HG02884 (cell line): ENCODE data around the gene GALNT2.

Source experiments
- ATAC-seq: cut with Tn5 transposase; IDR thresholded peaks from one replicate; pipeline ENCODE4 v1.9.1; 2021; ENCODE audit warnings: mild to moderate bottlenecking, moderate library complexity; ENCODE audit not compliant: unreplicated experiment

The GALNT2 gene

DNA sequence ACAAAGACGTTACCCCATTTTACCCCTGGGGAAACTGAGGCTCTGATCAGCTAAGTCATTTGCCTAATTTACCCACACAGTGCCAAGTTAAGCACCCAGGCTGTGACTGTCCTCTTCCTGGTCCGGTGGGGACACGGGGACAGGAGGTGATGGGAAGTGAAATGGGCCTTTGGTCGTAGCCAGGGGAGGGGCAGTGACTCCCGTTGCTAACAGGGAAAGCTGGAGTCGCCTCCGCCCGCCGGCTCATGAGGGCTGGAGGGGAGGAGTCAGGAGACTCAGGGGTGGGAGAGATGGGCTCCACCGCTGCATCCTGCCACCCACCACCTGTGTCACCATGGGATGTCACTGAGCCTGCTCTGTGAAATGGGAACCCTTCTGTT lies 219.8 kb downstream of the GALNT2 start:
- ATAC-seq, result no peak

- no peak for ATAC-seq
These were observed 220.8 kb downstream of the GALNT2 start for GRCh38 chr1:230287674-230288315.

GRCh38 chr1:230288641-230289349 lies 221.8 kb downstream of the GALNT2 start:
- no peak for ATAC-seq

DNA sequence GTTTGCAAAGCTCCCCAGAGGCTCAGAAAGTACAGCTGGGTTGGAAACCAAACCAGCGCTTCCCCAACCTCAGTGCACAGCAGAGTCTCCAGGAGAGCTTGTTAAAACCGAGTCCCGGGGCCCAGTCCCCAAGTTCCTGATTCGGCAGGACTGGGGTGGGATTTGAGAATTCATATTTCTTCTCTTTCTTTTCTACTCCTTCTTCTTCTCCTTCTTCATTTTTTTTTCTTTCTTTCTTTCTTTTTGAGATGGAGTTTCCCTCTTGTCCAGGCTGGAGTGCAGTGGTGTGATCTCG lies 222.3 kb downstream of the GALNT2 start:
- no peak for ATAC-seq

- no peak for ATAC-seq
These were observed 224.9 kb downstream of the GALNT2 start for GRCh38 chr1:230291731-230292620.

DNA sequence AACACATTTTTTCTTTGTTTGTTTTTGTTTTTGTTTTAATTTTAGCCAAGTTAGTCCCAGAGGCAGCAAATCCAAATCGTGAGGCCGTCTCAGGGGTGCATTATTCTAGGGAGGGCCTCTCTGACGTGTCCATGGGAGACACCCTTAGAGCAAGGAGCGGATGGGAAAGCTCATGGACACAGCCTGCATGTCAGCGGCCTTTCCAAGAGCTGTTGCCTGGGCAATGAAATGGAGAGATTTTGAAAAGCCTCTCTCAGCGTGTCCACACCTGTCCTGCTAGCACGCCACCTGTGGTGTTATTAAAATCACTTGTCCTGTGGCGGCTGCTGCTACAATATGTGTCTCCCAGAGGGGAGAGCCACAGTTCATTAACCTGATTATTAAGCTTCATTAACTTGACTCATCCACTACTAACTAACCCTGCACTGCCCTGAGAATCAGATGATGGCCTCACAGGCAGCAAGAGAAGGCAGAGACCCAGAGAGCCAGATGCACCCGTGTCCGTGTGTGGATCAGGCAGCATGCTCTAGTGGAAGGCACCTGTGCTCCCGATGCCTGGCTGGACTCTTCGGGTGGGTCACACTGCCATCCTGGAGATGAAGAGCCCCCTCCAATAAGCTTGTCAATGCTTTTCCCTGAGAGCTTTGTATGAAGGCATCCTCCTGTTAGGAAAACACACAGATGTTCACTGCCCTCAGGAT lies 225.8 kb downstream of the GALNT2 start:
- no peak for ATAC-seq

DNA sequence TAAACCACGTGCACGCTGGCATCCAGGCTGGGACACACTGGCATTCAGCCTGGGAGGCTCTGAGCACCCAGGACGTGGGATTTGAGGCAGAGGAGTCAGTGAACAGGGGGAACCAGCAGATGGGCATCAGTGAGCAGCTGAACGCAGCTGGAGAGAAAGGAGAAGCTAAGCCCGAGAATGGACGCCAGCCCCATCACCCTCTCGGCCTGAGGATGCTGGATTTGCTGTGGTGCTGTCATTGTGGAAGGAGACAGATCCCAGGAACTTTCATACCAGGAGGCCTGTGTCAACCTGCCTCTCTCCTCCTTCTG lies 226.3 kb downstream of the GALNT2 start:
- no peak for ATAC-seq

- ATAC-seq, result no peak
These were observed 228.3 kb downstream of the GALNT2 start for GRCh38 chr1:230295367-230295766.

DNA sequence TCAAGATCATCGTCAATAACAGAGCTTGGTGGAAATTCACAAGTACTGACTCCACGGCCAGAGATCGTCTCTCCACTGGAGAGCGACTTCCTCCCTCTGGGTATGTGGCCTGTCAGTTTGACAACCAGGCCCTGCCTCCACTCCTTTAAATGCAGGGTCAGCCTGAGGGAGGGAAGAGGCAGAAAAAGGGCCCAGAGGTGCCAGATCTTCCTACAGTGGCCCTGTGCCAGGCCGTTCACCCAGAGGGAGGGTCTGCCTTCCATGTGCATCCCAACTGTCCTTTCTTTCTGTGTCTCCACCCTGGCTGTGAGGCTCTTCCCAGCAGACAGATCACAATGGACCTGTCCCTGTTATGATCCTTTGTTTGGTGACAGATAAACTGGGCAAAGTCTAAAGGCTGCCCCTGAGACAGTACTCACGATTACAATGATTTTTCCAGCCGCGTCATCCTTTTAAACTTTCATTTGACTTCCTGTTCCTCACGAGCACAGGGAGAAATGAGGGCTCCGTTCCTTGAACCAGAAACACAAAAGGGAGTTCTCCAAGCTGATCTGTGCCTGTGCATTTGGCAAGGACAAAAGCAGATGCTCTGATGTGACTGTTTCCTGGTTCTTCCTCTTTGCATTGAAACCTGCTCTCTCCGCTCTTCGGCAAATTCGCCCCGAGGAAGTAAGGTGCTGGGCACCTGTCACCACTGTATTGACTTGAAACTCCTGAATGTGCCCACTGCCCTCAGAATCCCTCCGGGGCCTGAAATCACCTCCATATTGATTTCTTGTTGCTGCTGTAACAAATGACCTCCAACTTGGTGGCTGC lies 232.4 kb downstream of the GALNT2 start:
- ATAC-seq, result no peak

DNA sequence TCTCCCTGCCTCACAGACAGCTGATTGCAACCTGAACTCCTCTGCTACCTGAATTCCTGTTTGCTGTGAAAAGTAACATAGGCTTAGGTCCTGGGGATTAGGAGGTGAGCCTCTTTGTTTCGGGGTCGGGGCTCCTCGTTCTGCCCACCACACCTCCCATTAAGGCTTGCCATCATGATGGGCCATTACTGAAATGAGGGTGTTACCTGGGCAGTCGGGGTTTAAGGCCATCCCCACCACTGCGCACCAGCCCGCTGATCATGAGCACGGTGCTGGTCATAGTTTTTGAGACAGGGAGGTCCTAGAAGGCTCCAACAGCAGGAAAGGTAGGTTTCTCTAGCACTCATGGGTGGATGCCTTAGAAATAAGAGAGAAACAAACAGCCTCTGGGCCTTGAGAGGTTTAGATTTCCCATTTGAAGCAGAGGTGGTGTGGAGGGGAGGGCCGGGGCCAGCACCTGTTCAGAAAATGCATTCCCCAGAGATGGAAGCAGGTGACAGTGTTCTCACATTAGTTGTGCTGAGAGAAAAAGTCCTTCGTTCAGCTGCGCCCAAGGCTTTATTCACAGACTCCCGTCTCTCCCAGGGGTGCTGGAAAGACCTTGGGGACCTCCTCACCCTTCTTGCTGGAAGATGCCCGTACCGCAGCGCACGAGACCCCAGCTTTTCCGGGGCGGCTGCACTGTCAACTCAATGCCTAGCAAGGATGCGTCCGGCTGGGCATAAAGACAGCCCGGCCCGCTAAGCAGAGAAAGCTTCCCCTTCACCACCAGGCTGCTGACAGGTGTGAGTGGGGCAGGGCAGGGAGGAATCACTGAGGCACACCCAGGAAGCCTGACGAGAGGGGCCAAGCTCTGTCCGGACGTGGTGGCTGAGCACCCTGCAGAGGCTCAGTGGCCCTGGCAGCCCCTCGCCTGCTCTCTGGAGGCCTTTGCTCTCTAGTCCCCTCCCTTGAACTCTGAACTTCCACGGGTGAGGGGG lies 233.6 kb downstream of the GALNT2 start:
- ATAC-seq, result no peak

- ATAC-seq, result no peak
These were observed 234.3 kb downstream of the GALNT2 start for GRCh38 chr1:230301322-230301721.

- no peak for ATAC-seq
These were observed 234.8 kb downstream of the GALNT2 start for GRCh38 chr1:230301822-230302221.

- no peak for ATAC-seq
These were observed 236.0 kb downstream of the GALNT2 start for GRCh38 chr1:230303069-230303468.

- no peak for ATAC-seq
These were observed 236.8 kb downstream of the GALNT2 start for GRCh38 chr1:230303822-230304221.

- peak; percentile 61 for ATAC-seq
These were observed 239.1 kb downstream of the GALNT2 start for GRCh38 chr1:230306169-230306568.

DNA sequence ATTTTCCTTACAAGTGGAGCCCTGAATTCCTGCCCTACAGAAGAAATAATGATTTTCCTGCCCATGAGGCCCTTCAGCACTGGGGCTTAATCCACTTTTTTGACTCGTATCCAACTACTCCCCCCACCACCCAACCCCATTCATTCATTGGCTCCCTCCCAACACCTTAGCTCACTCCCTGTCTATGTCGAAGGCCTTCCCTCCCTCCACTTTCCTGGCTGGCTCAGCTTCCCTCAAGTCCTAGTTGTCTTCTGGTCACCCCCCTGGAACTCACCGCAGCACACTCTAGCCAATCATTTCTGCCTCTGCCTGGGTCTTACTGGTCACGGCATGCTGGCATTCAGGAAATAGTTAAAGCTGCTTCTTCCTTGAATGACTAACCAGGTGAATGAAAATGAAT lies 240.2 kb downstream of the GALNT2 start:
- no peak for ATAC-seq

- no peak for ATAC-seq
These were observed 241.0 kb downstream of the GALNT2 start for GRCh38 chr1:230308039-230308438.

DNA sequence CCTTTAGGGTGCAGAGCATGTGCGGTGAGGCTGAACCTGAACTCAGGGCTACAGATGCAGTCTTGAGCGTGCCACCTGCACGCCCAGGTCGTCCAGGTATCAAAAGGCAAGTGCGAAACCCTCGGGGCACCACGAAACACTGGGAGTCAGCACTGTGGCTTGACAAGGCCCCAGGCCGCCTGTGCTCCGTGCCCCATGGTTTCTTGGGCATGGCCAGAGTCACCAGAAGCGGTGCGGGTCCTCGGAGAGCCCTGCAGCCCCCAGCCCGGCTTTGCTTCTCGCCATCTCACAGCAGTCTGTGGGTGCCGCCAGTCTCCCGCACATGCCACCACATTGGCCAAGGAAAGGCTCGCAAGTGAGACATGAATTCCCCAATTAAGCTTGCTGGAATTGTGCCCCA lies 241.8 kb downstream of the GALNT2 start:
- ATAC-seq, result no peak

- no peak for ATAC-seq
These were observed 242.7 kb downstream of the GALNT2 start for GRCh38 chr1:230309646-230310177.
